Gastroesophageal sphincter (tissue), 3 donors: ENCODE data around the gene ATXN7.

Source experiments
- POLR2AphosphoS5 ChIP-seq: sonication (generic); formaldehyde crosslinking; IDR thresholded peaks from one replicate; pipeline ENCODE4 v1.6.1; 2017; ENCODE audit warnings: antibody characterized with exemption
- TF ChIP-seq, protein P1 (sequence below), 4 experiments: fragments of 200-600 bp in 2 of 4; fragments of 450-650 bp in 2 of 4; sonication (generic) in 1 of 4; IDR thresholded peaks; one replicate each; pipeline ENCODE4 v1.5.1; 2017 to 2019; ENCODE audit warnings: antibody characterized with exemption in 4 of 4, mild to moderate bottlenecking in 2 of 4, moderate library complexity in 2 of 4

DNA sequence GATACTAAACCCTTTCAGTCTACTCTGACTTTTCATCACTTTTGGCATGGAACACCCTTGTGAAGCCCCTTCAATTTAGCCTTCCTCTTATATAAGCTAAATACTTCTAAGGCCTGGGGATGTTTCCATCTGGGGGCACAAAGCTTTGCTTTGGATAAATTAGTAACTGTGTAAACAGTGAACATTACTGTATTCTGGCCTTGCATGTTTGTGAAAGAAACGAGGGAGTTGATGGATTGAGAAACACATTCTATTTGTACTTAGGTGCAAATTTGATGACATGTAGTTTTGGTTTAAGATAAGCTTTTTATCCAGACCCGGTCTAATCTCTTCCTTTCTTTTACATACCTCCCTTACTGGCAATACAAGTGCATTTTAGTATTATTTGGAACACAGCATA is 139.9 kb downstream of the ATXN7 start:
- TF ChIP-seq, protein P1, sequence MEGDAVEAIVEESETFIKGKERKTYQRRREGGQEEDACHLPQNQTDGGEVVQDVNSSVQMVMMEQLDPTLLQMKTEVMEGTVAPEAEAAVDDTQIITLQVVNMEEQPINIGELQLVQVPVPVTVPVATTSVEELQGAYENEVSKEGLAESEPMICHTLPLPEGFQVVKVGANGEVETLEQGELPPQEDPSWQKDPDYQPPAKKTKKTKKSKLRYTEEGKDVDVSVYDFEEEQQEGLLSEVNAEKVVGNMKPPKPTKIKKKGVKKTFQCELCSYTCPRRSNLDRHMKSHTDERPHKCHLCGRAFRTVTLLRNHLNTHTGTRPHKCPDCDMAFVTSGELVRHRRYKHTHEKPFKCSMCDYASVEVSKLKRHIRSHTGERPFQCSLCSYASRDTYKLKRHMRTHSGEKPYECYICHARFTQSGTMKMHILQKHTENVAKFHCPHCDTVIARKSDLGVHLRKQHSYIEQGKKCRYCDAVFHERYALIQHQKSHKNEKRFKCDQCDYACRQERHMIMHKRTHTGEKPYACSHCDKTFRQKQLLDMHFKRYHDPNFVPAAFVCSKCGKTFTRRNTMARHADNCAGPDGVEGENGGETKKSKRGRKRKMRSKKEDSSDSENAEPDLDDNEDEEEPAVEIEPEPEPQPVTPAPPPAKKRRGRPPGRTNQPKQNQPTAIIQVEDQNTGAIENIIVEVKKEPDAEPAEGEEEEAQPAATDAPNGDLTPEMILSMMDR (IDR thresholded peaks at IDR 0.05) = no peak
- no peak for TF ChIP-seq POLR2AphosphoS5
